MM.1S (cell line): ENCODE data around the gene MCTP2.

Experiments
- CTCF ChIP-seq: fragments of 300-600 bp; sonication (generic); IDR thresholded peaks from 2 replicates; pipeline ENCODE4 v1.5.1; 2016; ENCODE audit warnings: antibody characterized with exemption, low read length, mixed read lengths
- EZH2 ChIP-seq: fragments of 300-600 bp; sonication (generic); optimal IDR thresholded peaks from 2 replicates; pipeline ENCODE3; 2017; ENCODE audit warnings: low read depth, mild to moderate bottlenecking, antibody characterized with exemption, low read length, mixed read lengths
- EZH2phosphoT487 ChIP-seq: fragments of 300-600 bp; sonication (generic); IDR thresholded peaks from 2 replicates; pipeline ENCODE4 v1.6.1; 2018; ENCODE audit warnings: antibody characterized with exemption, low read length

- no peak for TF ChIP-seq CTCF
- TF ChIP-seq EZH2, result no peak
- no peak for TF ChIP-seq EZH2phosphoT487
Measured at GRCh38 chr15:94280301-94280700, 48.9 kb downstream of the MCTP2 start.
